Psoas muscle (tissue), 8 donors: ENCODE data around the gene HLF. TPM values are rescaled to one million over a fixed set of nuclear protein-coding genes. Genes with fewer than 3 reads are reported as not detected.
A peak's percentile ranks its signal among the peaks of the same experiment; 100 is the strongest.

ENCODE experiments used
- ATAC-seq, 4 donors: fragments of 200-7000 bp; cut with Tn5 transposase; one replicate each; pipeline ENCODE4 v1.9.1; 2020; ENCODE audit warnings: moderate library complexity in 3 of 4, mild to moderate bottlenecking in 2 of 4
- DNase-seq, 2 donors: peaks; one replicate each; pipeline ENCODE4 v3.0.0-alpha.2; 2020
- H3K27ac ChIP-seq: fragments of 200-600 bp; one replicate; pipeline ENCODE4 v1.8.0; 2022
- H3K27me3 ChIP-seq, 3 donors: fragments of 200-600 bp in 1 of 3; one replicate each; pipeline versions ENCODE4 v1.6.1 to v1.8.0; 2013 to 2022; ENCODE audit warnings: low read length in 2 of 3, mild to moderate bottlenecking in 2 of 3, moderate library complexity in 1 of 3; ENCODE audit not compliant: insufficient read depth in 3 of 3
- H3K36me3 ChIP-seq, 2 donors: fragments of 200-600 bp in 1 of 2; one replicate each; pipeline versions ENCODE4 v1.6.1 to v1.8.0; 2013 to 2022; ENCODE audit warnings: low read depth in 1 of 2, mild to moderate bottlenecking in 1 of 2, moderate library complexity in 1 of 2; ENCODE audit not compliant: insufficient read depth in 1 of 2
- H3K4me1 ChIP-seq: fragments of 200-600 bp; one replicate; pipeline ENCODE4 v1.8.0; 2022
- H3K4me3 ChIP-seq: fragments of 200-600 bp; one replicate; pipeline ENCODE4 v1.8.0; 2022; ENCODE audit warnings: mild to moderate bottlenecking
- H3K9me3 ChIP-seq: fragments of 200-600 bp; one replicate; pipeline ENCODE4 v1.8.0; 2022
- WGBS, 3 donors: extraction: QIAGEN DNeasy Blood & Tissue Kit; methylation state at CpG; one replicate each; pipeline versions ENCODE4 v1.1.6 to v1.1.7; 2013; 5-methylcytosine and 5-hydroxymethylcytosine counted together
- intact Hi-C, 2 donors: fragments of 100-400 bp; cut with DNase I; formaldehyde crosslinking; loops; one replicate each; pipeline versions ENCODE4 v1.11.0 to v1.14.2; 2022
- polyA plus RNA-seq, 3 donors: library from polyadenylated mRNA; stranded (reverse); fragments of 200-250 nt; gene quantifications; one replicate each; pipeline ENCODE4 v1.2.3, GENCODE V29; 2013
- total RNA-seq, 4 donors: library from RNA; stranded (reverse); fragmentation: NEBNext Ultra II Directional in 2 of 4; extraction: Animal tissue kit (Norgen Biotek cat#: 25700) in 2 of 4; gene quantifications; one replicate each; pipeline versions ENCODE4 v1.2.1 to v1.2.4, GENCODE V29; 2021 to 2023
- TF ChIP-seq, protein P1 (sequence below): fragments of 200-600 bp; IDR thresholded peaks from one replicate; pipeline ENCODE4 v1.8.0; 2022; ENCODE audit warnings: antibody characterized with exemption
- donor health status: healthy with polysubstance abuse.
- donor health status: DM: no; HTN: no; CAD: no; lungs with moderate emphysema.
- donor health status: Bipolar disorder and iron deficiency.
- donor health status: healthy.
- donor health status: DM: yes; HTN: yes; CAD: no.
- donor health status: DM: no; HTN: no; CAD: no.
- donor health status: DM: no; HTN: no; CAD: no.
- donor health status: DM: yes; HTN: yes; CAD: no.

The HLF gene
- total and polyA plus RNA-seq, 7 donors = 0.59 to 5.0 (median 3.7) TPM

DNA sequence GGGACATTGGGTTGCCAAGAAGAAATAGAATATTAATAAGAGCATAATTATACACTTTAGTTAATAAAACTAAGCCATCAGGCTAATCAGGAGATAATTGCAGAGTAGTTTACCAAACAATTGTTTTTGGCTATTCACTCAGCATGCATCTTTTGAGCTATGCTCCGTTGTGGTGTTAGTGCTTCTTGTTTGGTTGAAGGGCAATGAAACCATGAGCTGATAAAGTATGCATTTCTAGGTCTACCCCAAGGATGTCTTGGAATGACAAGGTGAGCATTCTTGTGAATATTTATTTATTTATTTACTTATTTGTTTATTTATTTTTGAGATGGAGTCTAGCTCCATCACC is 6.4 kb downstream of the HLF start:
- Histone ChIP-seq H3K9me3 (no peaks in the 10 kb centered on the region), H3K27ac (no peak overlapping the region), H3K4me3 (no peak overlapping the region), H3K36me3 (no peaks in the 10 kb centered on the region), H3K27me3 (no peaks in the 10 kb centered on the region), H3K4me1 (peaks cover 21% of the 10 kb centered on the region)
- ATAC-seq (no peak), DNase-seq (no peak)
- 87 to 93% (median 92%) methylated on average over 1 of the region's 1 CpG for WGBS, 3 donors
- TF ChIP-seq, protein P1, sequence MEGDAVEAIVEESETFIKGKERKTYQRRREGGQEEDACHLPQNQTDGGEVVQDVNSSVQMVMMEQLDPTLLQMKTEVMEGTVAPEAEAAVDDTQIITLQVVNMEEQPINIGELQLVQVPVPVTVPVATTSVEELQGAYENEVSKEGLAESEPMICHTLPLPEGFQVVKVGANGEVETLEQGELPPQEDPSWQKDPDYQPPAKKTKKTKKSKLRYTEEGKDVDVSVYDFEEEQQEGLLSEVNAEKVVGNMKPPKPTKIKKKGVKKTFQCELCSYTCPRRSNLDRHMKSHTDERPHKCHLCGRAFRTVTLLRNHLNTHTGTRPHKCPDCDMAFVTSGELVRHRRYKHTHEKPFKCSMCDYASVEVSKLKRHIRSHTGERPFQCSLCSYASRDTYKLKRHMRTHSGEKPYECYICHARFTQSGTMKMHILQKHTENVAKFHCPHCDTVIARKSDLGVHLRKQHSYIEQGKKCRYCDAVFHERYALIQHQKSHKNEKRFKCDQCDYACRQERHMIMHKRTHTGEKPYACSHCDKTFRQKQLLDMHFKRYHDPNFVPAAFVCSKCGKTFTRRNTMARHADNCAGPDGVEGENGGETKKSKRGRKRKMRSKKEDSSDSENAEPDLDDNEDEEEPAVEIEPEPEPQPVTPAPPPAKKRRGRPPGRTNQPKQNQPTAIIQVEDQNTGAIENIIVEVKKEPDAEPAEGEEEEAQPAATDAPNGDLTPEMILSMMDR = no peak
- intact Hi-C loops = no loop called here

DNA sequence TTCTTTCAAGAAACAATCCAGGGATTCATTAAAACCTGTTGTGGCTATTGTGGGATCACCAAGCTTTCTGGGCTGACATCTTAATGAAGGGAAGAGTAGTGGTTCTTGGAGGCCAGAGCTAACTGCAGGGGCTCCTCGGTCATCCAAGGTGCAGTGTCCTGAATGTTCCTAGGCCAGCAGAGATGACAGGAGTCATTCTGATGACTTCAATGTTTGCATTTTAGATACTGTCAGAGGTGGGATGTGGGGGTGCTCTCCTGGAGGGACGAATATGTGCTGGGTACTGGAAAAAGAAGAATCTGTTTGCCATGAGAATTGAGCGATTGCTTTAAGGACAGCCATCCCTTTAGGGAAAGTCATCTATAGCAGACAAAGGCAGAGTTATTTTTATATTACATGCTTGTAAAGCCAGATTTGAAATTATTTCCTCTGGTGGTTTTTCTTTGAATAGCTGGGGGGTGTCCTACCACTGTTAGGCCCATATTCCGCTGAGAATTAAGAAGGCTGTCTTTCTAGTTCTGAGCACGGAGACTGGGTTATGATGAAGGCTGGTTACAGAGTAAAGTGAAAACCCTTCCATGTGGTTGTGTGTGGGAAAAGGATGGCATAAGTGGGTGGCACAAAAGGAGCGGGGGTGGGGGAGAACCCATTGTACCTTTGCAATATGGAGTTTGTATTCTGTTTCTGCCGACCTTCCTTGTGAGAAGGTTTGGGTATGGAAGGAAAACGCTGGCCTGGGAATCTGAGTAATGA is 7.4 kb downstream of the HLF start:
- Histone ChIP-seq H3K36me3 (no peaks in the 10 kb centered on the region), H3K27me3 (no peaks in the 10 kb centered on the region), H3K27ac (no peak overlapping the region), H3K4me1 (peaks cover 19% of the 10 kb centered on the region), H3K4me3 (no peak overlapping the region), H3K9me3 (no peaks in the 10 kb centered on the region)
- no peak for ATAC-seq
- intact Hi-C loops = no loop called here
- TF ChIP-seq, protein P1 = no peak
- DNase-seq = no peak
- 89 to 92% (median 91%) methylated on average over 8 of the region's 8 CpGs for WGBS, 3 donors

DNA sequence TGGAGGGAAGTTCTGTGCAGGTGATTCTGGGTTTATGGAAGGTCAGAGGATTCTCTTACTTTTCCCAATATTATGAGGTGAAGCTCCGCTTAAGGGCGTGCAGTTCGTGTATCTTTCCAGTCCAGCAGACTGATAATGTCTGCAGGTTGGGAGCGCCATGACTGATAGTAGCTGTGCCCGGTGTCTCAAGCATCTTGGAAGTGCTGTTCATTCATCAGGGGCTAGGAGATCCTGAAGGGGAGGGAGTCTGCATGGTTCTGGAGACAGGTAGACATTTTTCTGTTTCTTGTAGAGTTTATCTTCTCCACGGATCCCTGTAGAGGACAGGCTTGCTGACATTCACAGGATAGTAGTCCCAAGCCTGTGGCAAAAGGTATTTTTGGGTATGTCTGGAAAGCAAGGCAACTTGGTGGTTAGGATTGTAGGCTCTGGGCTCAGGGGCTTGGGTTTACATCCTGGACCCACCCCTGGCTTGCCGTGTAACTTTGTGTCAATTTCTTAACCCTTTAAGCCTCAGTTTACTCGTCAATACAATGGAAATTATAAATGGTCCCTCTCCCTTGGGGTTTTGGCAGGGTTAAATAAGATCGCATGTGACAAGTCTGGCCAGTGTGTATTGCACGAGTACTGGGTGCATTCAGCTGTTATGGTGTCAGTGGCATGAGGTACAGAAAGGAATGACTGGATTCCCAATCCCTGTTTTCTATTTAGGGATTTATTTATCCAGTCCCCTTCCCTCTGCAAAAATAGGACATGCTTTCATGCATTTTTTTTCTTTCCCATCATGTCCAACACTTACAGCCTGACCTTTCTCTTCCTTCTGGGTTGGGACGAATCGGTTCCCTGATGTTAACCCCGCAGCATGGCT is 8.2 kb downstream of the HLF start:
- DNase-seq = no peak
- TF ChIP-seq, protein P1 = no peak
- 44 to 50% (median 47%) methylated on average over 13 of the region's 13 CpGs for WGBS, 3 donors
- ATAC-seq = peak; percentile 37 to 59 (median 42)
- H3K27me3 ChIP-seq = no peaks in the 10 kb centered on the region
- H3K4me3 ChIP-seq = peak overlapping the region; percentile 15
- peak overlapping the region; percentile 75 for H3K27ac ChIP-seq
- no peaks in the 10 kb centered on the region for H3K9me3 ChIP-seq
- intact Hi-C loops = no loop called here
- H3K36me3 ChIP-seq = no peaks in the 10 kb centered on the region
- peaks cover 19% of the 10 kb centered on the region for H3K4me1 ChIP-seq

DNA sequence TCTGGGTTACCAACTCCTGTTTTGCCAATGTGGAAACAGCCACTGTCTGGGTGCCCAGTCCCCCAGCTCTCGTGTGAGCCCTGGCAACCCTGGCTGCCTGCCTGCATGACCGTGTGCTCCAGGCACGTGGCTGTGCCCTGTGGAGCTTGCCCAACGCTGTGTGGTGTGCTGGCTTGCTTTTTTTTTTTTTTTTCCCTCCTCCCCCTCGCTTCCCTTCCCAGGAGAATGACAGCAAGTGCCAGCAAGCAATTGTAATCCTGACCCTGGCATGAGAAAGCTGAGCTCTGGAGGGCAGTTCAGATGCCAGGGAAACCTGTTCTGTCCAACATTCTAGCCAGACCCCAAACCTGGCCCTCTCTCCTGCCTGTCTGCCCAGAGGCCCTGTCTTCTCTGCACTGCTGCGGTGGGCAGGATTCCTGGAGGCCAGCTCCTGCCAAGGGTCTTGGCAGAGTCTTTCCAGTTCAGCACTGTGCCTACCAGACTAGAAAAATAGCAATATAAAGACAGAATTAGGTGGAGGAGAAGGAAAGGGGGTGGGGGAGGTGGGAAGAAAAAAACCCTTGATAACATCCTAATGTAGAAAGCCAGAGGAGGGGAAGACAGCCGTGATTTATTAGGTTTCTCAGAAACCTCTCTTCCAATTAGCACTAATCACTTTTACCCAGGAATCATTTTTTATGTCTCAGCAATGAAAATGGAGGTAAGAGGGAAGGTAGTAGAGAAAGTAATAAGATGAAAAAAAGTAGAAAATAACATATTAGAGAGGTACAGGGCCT is 9.0 kb downstream of the HLF start:
- WGBS, 3 donors = 7 to 16% (median 7%) methylated on average over 7 of the region's 7 CpGs

More for the DNA sequence above, 9.0 kb downstream of the HLF start:
- peaks cover 19% of the 10 kb centered on the region for H3K4me1 ChIP-seq
- TF ChIP-seq, protein P1 = no peak
- peak overlapping the region; percentile 15 for H3K4me3 ChIP-seq
- no peaks in the 10 kb centered on the region for H3K9me3 ChIP-seq
- H3K27ac ChIP-seq = peak overlapping the region; percentile 75
- H3K36me3 ChIP-seq = no peaks in the 10 kb centered on the region
- H3K27me3 ChIP-seq = no peaks in the 10 kb centered on the region
- ATAC-seq = peak; percentile 88 to 94 (median 92)
- DNase-seq = peak; percentile 79 to 89
- intact Hi-C loops = no loop called here
